NCI-H1930 (cell line): ENCODE measurements around the gene HOXD8.

ENCODE experiments used
- DNase-seq, 2 experiments: peaks; one replicate each; lab custom pipeline; 2025; lab: John Stamatoyannopoulos, UW

Gene HOXD8

DNA sequence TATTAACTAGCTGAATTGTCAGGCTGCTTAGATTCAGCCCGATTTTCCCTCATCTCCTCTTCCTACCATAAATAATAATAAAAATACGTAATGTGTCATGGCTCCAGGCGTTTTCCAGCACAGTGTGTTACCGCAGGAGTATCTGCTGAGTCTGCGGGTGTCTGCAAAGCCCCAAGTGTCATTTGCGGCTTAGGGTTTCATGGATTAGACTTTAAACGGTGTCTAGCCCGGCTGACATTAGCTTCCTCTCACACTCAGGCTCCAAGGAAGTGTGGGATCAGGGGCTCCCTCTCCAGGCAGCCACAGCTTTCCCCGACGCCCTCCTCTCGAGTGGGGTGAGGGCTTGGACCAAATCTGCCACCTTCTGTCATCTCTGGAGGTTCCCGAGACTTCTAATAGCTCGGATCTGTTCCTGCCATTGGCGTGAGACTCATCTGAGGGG lies 44.9 kb downstream of the HOXD8 start:
- DNase-seq = no peak

DNA sequence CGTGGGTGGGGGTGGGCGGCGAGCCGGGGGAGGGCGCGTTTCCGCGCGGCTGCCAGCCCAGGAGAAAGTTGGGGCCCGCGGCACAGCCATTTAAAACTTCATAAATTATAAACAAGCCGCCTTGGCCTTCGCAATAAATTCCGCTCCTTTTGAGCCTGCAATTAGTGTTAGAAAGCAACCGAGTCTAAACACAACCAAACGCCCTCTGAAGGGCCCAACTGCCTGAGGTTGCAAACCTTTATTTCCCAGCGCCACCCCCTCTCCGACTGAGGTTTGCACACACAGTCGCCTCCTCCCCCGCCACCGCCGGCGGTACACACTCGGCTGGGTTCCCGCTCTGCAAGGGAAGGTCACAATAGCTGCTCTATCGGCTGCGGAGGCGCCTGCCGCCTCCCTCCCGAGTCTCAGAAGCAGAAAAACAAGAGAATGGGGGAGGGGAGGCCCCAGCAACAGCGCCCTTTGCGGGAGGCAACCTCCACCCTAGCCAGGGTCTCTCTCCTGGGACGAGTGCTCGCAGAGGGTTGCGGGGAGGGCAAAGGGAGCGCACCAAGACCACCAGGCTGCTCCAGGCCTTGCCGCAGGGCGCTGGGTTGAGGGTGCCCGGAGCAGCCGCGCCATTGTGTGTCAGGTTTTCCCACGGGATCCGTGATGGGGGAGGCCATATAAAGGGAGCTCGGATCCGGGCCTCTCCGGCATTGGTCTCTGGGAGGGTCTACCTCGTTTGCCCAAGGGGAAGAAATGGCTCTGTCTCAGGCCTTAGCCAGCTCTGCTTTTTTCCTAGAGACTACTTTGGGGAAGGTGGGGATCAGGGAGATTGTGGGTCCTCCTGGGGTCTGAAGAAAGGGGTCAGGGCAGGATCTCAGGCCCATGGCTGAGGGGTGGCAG lies 45.6 kb downstream of the HOXD8 start:
- no peak for DNase-seq

DNA sequence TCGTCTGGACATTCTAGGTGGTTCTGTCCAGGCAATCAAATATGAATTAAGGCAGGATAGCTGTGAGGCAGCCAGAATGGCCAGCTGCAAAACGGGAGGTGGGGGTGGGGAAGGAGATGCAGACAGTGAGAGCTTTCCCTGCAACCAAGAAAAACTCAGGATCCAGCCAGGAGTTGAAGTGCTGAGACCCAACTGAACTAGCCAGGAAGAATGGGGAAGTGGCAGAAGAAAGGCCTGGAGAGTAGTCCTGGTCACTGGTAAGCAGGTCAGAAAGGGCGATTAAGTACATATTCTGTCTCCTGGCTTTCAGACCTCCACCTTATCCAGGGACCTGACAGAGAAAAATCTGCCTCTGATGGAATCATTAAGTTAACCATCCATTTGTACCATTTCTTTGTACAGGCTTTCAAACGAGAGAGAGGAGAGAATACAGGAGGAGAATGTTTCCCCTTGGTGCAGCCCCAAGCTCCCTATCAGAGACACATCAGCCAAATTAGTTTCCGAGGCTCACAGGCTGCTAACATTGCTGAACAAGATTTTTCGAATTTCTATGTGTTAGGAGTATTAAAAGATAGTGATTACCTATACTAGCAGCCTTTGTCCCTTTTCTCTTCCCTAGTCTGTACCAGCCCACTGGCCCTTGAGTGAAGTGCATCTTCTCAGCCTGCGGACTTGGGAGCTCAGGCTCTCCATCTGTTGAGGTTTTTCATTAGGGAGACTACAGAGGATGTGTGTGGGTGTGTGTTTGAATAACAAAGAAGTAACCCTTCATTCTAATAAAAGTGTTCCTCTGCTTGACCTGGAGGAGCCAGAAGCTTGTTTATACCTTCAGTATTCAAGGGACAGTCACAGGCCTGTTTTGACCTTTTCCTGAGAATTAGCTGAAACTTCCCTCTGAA lies 46.5 kb downstream of the HOXD8 start:
- DNase-seq = no peak

DNA sequence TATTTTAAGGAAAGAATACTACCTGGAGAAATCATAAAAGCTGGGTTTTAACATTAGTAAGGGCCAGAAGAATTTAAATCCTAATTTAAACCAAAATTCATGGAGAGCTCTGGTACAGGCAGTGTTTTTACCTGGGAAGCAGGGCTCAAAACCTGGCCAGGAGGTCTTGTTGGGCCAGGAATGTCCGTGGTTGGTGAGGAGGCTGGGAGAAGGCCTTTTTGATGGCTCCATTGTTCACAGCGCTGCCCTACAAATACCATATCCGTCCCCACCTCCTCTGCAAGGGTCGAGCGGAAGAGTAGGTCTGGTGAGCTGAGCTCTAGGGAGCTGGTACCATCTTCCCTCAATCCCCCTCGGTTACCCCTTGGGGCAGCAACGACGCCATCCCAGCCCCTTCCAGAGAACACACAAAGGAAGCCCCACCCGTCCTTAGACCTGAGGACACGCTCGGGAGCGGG lies 48.1 kb downstream of the HOXD8 start:
- no peak for DNase-seq

DNA sequence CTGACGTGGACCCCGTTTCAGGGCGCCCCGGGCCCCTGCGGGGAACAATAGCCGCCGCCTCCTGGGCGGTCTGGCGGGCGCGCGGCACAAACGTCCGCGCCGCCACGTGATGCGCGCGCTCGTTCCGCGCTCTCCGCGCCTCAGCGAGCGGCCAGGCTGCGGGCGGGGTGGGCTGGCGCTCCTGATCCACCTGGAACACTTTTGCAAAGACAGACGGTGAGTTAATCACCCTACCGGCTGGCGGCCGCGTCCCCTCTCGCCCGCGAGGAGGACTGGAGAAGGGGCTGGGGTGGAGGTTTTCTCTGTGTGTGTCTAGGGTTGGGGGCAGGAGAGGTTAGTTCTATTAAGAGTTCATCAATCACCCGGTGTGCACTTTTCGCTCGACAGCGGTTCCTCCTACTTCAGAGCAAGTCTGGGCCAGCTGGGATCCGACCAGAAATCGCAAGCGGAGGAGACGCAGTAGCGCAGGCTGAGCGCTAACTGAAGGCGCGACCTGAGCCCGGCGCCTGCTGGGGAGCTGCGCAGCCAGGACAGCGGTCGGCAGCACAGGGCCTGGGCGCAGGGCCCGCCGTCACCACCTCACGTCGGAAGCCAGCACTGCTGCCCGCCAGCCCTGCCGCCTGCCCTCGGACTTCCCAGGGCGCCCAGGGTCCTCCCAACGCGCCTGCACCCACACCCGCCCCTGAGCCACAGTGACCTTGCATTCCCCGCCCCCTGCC lies 48.7 kb downstream of the HOXD8 start:
- no peak for DNase-seq

DNA sequence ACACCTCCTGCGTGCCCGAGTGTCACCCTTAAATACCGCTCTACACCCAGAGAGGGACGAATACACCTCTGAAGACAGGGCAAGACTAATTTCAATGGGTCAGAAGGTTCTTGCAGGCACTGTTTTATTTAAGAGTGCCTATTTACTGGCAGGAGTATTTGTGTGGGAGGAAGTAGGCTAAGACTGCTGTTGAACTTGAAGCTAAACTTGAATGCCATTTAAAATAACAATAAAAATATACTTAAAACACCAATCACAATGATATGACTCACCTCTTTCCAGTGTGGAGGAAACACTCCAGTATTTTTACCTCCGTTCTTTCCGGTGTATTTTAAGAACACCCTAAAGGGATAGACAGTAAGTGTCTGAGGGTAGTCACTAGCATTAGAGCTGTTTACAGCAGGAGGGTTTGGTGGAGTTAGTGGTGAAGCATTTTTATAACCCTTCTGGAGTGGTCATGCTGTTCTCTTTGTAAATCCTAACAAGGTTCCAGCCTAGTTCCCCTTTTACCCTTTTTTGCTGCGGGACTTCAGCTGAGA lies 49.3 kb downstream of the HOXD8 start:
- no peak for DNase-seq

DNA sequence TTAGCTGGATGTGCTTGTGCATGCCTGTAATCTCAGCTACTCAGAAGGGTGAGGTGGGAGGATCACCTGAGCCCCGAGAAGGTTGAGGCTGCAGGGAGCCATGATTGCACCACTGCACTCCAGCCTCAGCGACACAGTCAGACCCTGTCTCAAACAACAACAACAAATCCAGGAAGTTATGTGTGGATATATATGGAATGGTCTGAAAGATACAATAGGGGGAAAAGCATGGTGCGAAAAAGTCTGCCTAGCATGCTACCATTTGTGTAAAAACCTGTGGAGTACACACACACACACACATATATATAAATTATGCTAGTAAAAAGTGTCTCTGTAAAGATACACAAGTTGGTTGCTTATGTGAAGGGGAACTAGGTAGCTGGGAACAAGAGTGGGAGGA lies 52.0 kb downstream of the HOXD8 start:
- DNase-seq = no peak
